BJ (cell line): ENCODE results near the gene USH2A. TPM values are rescaled to one million over a fixed set of nuclear protein-coding genes. Genes with fewer than 3 reads are reported as not detected.

ENCODE experiments used
- CTCF ChIA-PET: fragments of 350-600 bp; formaldehyde crosslinking; extraction: SDS; loops from one replicate; lab custom pipeline; 2021; ENCODE audit warnings: antibody characterized with exemption, inconsistent platforms; lab: Yijun Ruan, JAX
- POLR2A ChIA-PET: fragments of 300-600 bp; sonication (Branson Sonifier 250); formaldehyde crosslinking; extraction: SDS; loops from one replicate; lab custom pipeline; 2021; ENCODE audit warnings: antibody characterized with exemption; lab: Charles Lee
- DNase-seq: peaks from one replicate; pipeline ENCODE4 v3.0.0-alpha.2; 2011; ENCODE audit warnings: low read depth
- H3K27me3 ChIP-seq: 2 replicates; pipeline ENCODE4 v1.6.0; 2011; ENCODE audit warnings: low read length; ENCODE audit not compliant: control insufficient read depth, insufficient read depth
- H3K36me3 ChIP-seq: 2 replicates; pipeline ENCODE4 v1.5.1; 2011; ENCODE audit warnings: low read length; ENCODE audit not compliant: control insufficient read depth, insufficient read depth
- H3K4me3 ChIP-seq: 2 replicates; pipeline ENCODE4 v1.5.1; 2011; ENCODE audit warnings: low read depth, mild to moderate bottlenecking, control low read depth, low read length
- polyA plus RNA-seq: library from polyadenylated mRNA; depleted of rRNA; stranded (reverse); fragments of >200 nt; gene quantifications from 2 replicates; pipeline ENCODE4 v1.2.3, GENCODE V29; 2011
- TF ChIP-seq, protein P1 (sequence below): IDR thresholded peaks from 2 replicates; pipeline ENCODE4 v1.5.1; 2011; ENCODE audit warnings: low read depth, mild to moderate bottlenecking, control low read depth, inconsistent platforms, low read length, moderate library complexity; ENCODE audit not compliant: insufficient read depth

Gene USH2A
- polyA plus RNA-seq, 1 experiment, result under 0.01 TPM

DNA sequence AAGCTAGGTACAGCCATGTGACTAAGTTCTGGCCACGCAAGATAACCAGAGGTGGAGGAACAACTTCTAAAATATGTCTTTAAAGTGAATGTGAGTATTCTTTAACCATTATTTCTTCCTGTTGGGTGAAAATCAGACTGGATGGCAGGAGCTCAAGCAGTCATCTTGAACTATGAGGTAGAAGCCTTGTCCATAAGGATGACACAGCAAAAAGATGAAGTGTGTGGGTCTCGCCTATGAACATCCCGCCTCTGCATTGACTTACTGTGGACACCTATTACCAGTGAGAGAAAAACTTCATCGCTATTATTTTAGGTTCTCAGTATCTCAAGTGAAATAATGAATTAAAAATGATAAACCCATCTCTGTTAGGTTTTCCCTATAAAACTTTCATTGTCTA, 365.3 kb downstream of the USH2A start:
- ChIA-PET POLR2A (no interaction called here), CTCF (no interaction called here)

DNA sequence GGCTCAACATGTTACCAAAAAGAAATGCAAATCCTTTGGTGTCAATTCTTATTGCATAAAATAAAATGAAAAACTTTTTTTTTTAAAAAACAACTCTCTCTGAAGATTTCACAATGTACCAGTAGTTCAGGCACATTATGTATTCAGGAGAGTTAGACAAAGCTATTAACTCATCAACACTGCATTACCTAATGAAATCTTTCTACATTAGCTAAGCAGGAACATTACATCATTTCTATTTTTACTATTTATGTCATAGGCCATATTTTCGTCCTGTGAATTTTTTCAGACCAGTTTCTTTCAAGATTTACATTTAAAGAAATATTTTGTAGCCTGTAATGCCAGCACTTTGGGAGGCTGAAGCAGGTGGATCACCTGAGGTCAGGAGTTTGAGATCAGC, 366.2 kb downstream of the USH2A start:
- TF ChIP-seq, protein P1, sequence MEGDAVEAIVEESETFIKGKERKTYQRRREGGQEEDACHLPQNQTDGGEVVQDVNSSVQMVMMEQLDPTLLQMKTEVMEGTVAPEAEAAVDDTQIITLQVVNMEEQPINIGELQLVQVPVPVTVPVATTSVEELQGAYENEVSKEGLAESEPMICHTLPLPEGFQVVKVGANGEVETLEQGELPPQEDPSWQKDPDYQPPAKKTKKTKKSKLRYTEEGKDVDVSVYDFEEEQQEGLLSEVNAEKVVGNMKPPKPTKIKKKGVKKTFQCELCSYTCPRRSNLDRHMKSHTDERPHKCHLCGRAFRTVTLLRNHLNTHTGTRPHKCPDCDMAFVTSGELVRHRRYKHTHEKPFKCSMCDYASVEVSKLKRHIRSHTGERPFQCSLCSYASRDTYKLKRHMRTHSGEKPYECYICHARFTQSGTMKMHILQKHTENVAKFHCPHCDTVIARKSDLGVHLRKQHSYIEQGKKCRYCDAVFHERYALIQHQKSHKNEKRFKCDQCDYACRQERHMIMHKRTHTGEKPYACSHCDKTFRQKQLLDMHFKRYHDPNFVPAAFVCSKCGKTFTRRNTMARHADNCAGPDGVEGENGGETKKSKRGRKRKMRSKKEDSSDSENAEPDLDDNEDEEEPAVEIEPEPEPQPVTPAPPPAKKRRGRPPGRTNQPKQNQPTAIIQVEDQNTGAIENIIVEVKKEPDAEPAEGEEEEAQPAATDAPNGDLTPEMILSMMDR, result no peak
- CTCF ChIA-PET, result no interaction called here
- Histone ChIP-seq H3K4me3 (no peak overlapping the region), H3K27me3 (no peaks in the 10 kb centered on the region), H3K36me3 (no peaks in the 10 kb centered on the region)
- POLR2A ChIA-PET, result no interaction called here
- no peak for DNase-seq

More for the DNA sequence above, 365.3 kb downstream of the USH2A start:
- Histone ChIP-seq H3K4me3 (no peak overlapping the region), H3K27me3 (no peaks in the 10 kb centered on the region), H3K36me3 (no peaks in the 10 kb centered on the region)
- DNase-seq, result no peak
- TF ChIP-seq, protein P1, result no peak

DNA sequence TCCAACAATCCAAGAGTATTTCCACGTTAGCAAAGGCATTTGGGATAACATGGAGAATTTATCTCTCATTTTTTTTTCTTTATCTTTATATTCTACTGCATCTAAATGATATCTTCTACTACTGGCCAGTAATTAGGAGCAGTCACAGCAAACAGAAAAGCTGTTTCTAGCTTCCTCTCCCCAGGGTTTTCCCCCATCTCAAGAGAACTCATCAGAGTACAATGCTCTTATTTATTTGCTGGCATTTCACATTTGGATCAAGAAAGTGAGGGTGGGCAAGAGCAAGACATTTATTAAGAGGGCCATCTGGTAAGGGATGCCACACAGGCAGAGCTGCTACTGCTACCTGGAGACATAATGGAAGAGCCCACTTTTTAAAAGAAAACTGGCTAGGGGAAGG, 368.2 kb downstream of the USH2A start:
- no peaks in the 10 kb centered on the region for H3K27me3 ChIP-seq
- ChIA-PET POLR2A (no interaction called here), CTCF (no interaction called here)
- H3K4me3 ChIP-seq, result no peak overlapping the region
- no peaks in the 10 kb centered on the region for H3K36me3 ChIP-seq
- TF ChIP-seq, protein P1, result no peak
- no peak for DNase-seq

DNA sequence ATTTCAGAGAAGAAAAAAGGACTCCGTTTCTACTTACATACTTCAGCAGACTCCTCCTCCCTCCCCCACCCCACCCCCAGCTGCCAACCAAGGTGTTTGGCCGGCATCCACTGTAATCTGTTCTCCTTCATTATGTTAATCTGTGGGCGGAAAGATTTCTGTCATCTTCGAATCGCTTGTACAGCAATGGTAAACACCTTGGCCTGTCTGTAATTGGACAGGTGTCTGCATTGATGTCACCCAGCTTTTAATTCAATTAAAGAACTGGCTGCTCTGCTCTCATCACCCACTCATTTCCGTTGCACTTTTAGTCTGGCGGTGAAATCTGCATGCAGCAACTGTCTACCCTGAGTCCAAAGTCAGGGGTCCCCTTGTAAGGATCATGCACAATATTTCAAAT, 368.6 kb downstream of the USH2A start:
- H3K4me3 ChIP-seq, result no peak overlapping the region
- H3K27me3 ChIP-seq, result no peaks in the 10 kb centered on the region
- ChIA-PET POLR2A (no interaction called here), CTCF (no interaction called here)
- no peaks in the 10 kb centered on the region for H3K36me3 ChIP-seq
- DNase-seq, result no peak
- TF ChIP-seq, protein P1, result no peak

DNA sequence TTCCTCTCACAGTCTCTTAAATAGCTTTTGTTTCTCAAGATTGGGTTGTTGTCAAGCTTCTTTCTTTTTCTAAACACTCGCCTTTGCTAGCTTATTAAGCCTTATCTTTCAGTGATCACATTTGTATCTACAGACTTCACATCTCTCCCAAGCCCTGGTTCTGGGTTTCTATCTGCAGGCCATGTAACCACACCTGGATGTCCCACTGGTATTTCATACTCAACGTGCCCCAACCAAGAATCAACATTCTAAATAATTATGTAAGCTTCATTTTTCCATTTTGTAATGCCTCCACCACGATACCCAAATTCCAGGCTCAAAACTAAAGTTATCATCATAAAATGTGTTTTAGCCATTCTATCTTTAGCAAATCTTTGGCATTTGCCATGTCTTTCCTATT, 372.2 kb downstream of the USH2A start:
- DNase-seq, result no peak
- TF ChIP-seq, protein P1, result no peak
- Histone ChIP-seq H3K27me3 (no peaks in the 10 kb centered on the region), H3K36me3 (no peaks in the 10 kb centered on the region), H3K4me3 (no peak overlapping the region)
- CTCF ChIA-PET, result interaction anchor here (1.1 to 1.4 kb wide), 2 partner anchors 170 to 341 kb away, joined by 3 read pairs; no protein-coding TSS in a partner anchor
- POLR2A ChIA-PET, result no interaction called here
